SHP77 (cell line): ENCODE data around the gene ZNF624.

Source experiments
- DNase-seq, 2 experiments: peaks; one replicate each; lab custom pipeline; 2025; lab: John Stamatoyannopoulos, UW

Gene ZNF624

DNA sequence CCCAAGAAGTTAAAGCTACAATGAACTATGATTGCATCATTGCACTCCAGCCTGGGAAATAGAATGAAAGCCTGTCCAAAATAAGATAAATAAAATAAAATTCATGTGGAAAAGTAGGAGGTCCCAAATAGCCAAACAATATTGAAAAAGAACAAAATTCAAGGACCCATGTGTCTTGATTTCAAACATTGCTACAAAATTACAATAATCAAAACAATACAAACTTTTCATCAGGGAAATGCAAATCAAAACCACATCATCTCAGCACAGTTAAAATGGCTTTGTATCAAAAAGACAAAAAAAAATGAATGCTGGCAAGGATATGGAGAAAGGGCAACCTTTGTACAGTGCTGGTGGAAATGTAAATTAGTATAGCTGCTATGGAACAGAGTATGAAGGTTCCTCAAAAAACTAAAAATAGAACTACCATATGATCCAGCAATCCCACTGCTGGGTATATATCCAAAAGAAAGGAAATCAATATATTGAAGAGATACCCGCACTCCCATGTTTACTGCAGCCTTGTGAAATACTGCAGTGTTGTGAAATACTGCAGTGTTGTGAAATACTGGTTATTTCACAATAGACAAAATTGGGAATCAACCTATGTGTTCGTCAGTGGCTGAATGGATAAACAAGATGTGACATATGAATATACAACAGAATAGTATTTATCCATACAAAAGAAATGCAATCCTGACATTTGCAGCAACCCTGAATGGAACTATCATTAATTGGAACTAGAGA, 60.1 kb downstream of the ZNF624 start:
- no peak for DNase-seq

- peak; percentile 99 to 100 for DNase-seq
These were observed 64.3 kb downstream of the ZNF624 start for GRCh38 chr17:16589097-16589969.

GRCh38 chr17:16585796-16586195, 67.9 kb downstream of the ZNF624 start:
- DNase-seq: no peak

GRCh38 chr17:16584273-16584995, 69.2 kb downstream of the ZNF624 start:
- DNase-seq: peak; percentile 91 to 94

DNA sequence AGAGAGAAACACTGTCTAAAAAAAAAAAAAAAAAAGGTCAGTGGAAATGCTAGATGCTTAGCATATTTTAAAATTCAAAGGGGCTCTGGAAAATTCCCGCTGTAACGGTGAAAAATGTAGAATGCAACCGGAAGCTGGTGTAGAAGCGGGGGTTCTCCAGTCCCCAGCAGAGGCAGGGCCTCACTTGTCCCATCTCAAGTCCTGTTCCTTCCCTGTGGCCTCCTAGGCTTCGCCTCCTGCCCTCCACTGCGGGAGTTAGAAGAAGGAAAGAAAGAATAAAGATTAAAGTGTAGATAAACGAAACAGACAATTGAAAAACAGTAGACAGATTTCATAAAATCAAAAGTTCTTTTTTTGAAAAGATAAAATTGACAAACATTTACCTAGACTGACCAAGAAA, 69.9 kb downstream of the ZNF624 start:
- DNase-seq: no peak

GRCh38 chr17:16573466-16573865, 80.2 kb downstream of the ZNF624 start:
- DNase-seq: no peak
